K562 (cell line): Measurements from ENCODE around the gene CDC42BPB. TPM values are rescaled to one million over a fixed set of nuclear protein-coding genes. Genes with fewer than 3 reads are reported as not detected.

ENCODE experiments used
- ATAC-seq: fragments of 200-7000 bp; cut with Tn5 transposase; 3 replicates; pipeline ENCODE4 v1.9.1; 2020; ENCODE audit warnings: moderate library complexity
- BruUV-seq: library from RNA; stranded (reverse); fragments of 400-500 nt; replicated peaks from 2 replicates; lab custom pipeline; 2021; lab: Mats Ljungman, UMichigan
- CTCF ChIA-PET: fragments of 300-600 bp; formaldehyde crosslinking; extraction: SDS; loops from one replicate; lab custom pipeline; 2021; ENCODE audit warnings: low intra/inter-chr PET ratio; lab: Yijun Ruan, JAX
- POLR2A ChIA-PET: fragments of 300-600, 350-650 bp; sonication (Branson Sonifier 250); formaldehyde crosslinking; extraction: SDS; loops from one replicate; lab custom pipeline; 2021; ENCODE audit warnings: antibody characterized with exemption, inconsistent platforms; lab: Yijun Ruan, JAX
- DNase-seq, 4 experiments: peaks; one replicate each; pipeline versions ENCODE4 v3.0.0 to v3.0.0-alpha.2; 2011 to 2018; ENCODE audit warnings: low spot score in 3 of 4, mixed read lengths in 3 of 4; ENCODE audit errors: extremely low read depth in 1 of 4
- FAIRE-seq: peaks from 2 replicates; lab custom pipeline; 2011; peaks lifted over from hg19 to GRCh38; lab: Jason Lieb, UNC
- H2AFZ ChIP-seq: 2 replicates; pipeline ENCODE4 v1.6.0; 2011; ENCODE audit warnings: low read depth, low read length, control low read depth, inconsistent platforms
- H3K27ac ChIP-seq: fragments of 200-600 bp; 3 replicates; pipeline ENCODE4 v1.8.0; 2011; ENCODE audit warnings: low read depth, mild to moderate bottlenecking, control low read depth, inconsistent platforms, low read length, moderate library complexity, mixed read lengths; ENCODE audit errors: extremely low read depth
- H3K27me3 ChIP-seq, 2 experiments: fragments of 300-600 bp in 1 of 2; 2 replicates in 1 of 2; 3 replicates in 1 of 2; pipeline versions ENCODE4 v1.6.0 to v1.8.0; 2011; ENCODE audit warnings: inconsistent platforms in 2 of 2, low read length in 2 of 2, mild to moderate bottlenecking in 1 of 2, mixed read lengths in 1 of 2, moderate library complexity in 1 of 2; ENCODE audit not compliant: control insufficient read depth in 2 of 2, insufficient read depth in 2 of 2
- H3K36me3 ChIP-seq: fragments of 300-600 bp; 3 replicates; pipeline ENCODE4 v1.8.0; 2011; ENCODE audit warnings: mild to moderate bottlenecking, low read length, inconsistent platforms; ENCODE audit not compliant: control insufficient read depth, insufficient read depth
- H3K4me1 ChIP-seq, 2 experiments: fragments of 200-600 bp in 1 of 2; replicated peaks in 1 of 2; 2 replicates in 1 of 2; 3 replicates in 1 of 2; pipeline versions ENCODE4 v1.5.1 to v1.8.0; 2011; ENCODE audit warnings: inconsistent platforms in 2 of 2, low read length in 2 of 2, mild to moderate bottlenecking in 1 of 2, mixed read lengths in 1 of 2, moderate library complexity in 1 of 2; ENCODE audit not compliant: control insufficient read depth in 2 of 2, insufficient read depth in 2 of 2
- H3K4me2 ChIP-seq: 2 replicates; pipeline ENCODE4 v1.6.1; 2011; ENCODE audit warnings: low read length, control low read depth, inconsistent platforms, mixed read lengths; ENCODE audit not compliant: insufficient read depth
- H3K4me3 ChIP-seq: fragments of 200-600 bp; sonication (generic), shearing (Covaris generic); 2 replicates; pipeline ENCODE4 v1.5.1; 2016; ENCODE audit warnings: control low read depth, inconsistent platforms
- H3K79me2 ChIP-seq: fragments of 200-600 bp; 3 replicates; pipeline ENCODE4 v1.8.0; 2011; ENCODE audit warnings: low read length, inconsistent platforms; ENCODE audit not compliant: control insufficient read depth, insufficient read depth
- H3K9ac ChIP-seq, 2 experiments: 2 replicates each; pipeline versions ENCODE4 v1.6.0 to v1.6.1; 2011; ENCODE audit warnings: low read depth in 2 of 2, low read length in 2 of 2, control low read depth in 1 of 2, inconsistent platforms in 1 of 2, mild to moderate bottlenecking in 1 of 2, mixed read lengths in 1 of 2; ENCODE audit not compliant: insufficient read depth in 1 of 2
- H3K9me1 ChIP-seq: one replicate; pipeline ENCODE4 v1.6.0; 2011; ENCODE audit warnings: inconsistent platforms, mild to moderate bottlenecking, low read length, moderate library complexity; ENCODE audit not compliant: control insufficient read depth, insufficient read depth
- H3K9me3 ChIP-seq: replicated peaks from 2 replicates; pipeline ENCODE4 v1.5.1; 2011; ENCODE audit warnings: low read depth, low read length, inconsistent platforms; ENCODE audit not compliant: control insufficient read depth, insufficient read depth
- H4K20me1 ChIP-seq: replicated peaks from 2 replicates; pipeline ENCODE4 v1.6.1; 2011; ENCODE audit warnings: low read length, inconsistent platforms, mixed read lengths; ENCODE audit not compliant: control insufficient read depth, insufficient read depth
- ETS2 ChIP-seq: IDR thresholded peaks from 2 replicates; pipeline ENCODE4 v1.6.1; 2016; ENCODE audit warnings: borderline replicate concordance, missing genetic modification characterization, mild to moderate bottlenecking, moderate library complexity, missing compliant biosample characterization; ENCODE audit not compliant: poor library complexity, severe bottlenecking
- GTF2F1 ChIP-seq: IDR thresholded peaks from 2 replicates; pipeline ENCODE4 v1.6.1; 2011; ENCODE audit warnings: low read depth, low read length, improper control_type of control experiment
- POLR2H ChIP-seq: IDR thresholded peaks from 2 replicates; pipeline ENCODE4 v1.6.1; 2016; ENCODE audit warnings: missing genetic modification characterization, low read depth, mild to moderate bottlenecking, control low read depth, missing compliant biosample characterization, moderate library complexity
- SIN3B ChIP-seq: fragments of 450-650 bp; IDR thresholded peaks from 2 replicates; pipeline ENCODE4 v1.6.1; 2017; ENCODE audit warnings: low read depth, mild to moderate bottlenecking, moderate library complexity
- SRSF3 ChIP-seq: fragments of 200-400 bp; formaldehyde crosslinking; IDR thresholded peaks from 2 replicates; pipeline ENCODE4 v1.6.1; 2016; ENCODE audit warnings: mild to moderate bottlenecking, low read length, moderate library complexity; ENCODE audit not compliant: insufficient read depth
- STAT5A ChIP-seq: IDR thresholded peaks from 2 replicates; pipeline ENCODE4 v1.6.1; 2012; ENCODE audit warnings: low read length, inconsistent platforms, borderline replicate concordance
- ZC3H11A ChIP-seq: IDR thresholded peaks from 2 replicates; pipeline ENCODE4 v1.6.1; 2012; ENCODE audit warnings: low read depth, low read length, improper control_type of control experiment
- ZNF212 ChIP-seq: fragments of 450-650 bp; formaldehyde crosslinking; IDR thresholded peaks from 2 replicates; pipeline ENCODE4 v1.4.0; 2020; ENCODE audit warnings: mild to moderate bottlenecking
- ZNF277 ChIP-seq: fragments of 250-450 bp; sonication (Bioruptor Pico); IDR thresholded peaks from 2 replicates; pipeline ENCODE4 v1.8.0; 2022; ENCODE audit warnings: inconsistent platforms, mild to moderate bottlenecking, moderate library complexity, borderline replicate concordance
- ZNF740 ChIP-seq, 3 experiments: fragments of 200-800 bp in 1 of 3; sonication (Bioruptor generic) in 1 of 3; sonication (generic) in 1 of 3; formaldehyde crosslinking in 1 of 3; IDR thresholded peaks; 2 replicates each; pipeline versions ENCODE4 v1.6.1 to v1.8.0; 2016 to 2022; ENCODE audit warnings: mild to moderate bottlenecking in 2 of 3, missing compliant biosample characterization in 2 of 3, missing genetic modification characterization in 2 of 3, missing genetic modification reagents in 1 of 3
- WGBS: fragments of 100-300 bp; shearing (Covaris generic); methylation state at CpG from one replicate; pipeline ENCODE4 v1.1.6; 2016; ENCODE audit warnings: low coverage, mixed read lengths; ENCODE audit not compliant: insufficient coverage; ENCODE audit errors: missing lambda C conversion rate; 5-methylcytosine and 5-hydroxymethylcytosine counted together
- in situ Hi-C: fragments of 300-500 bp; cut with MboI; formaldehyde crosslinking; loops from 4 replicates; pipeline ENCODE4 v1.15.0; 2018; ENCODE audit warnings: inconsistent platforms, mixed read lengths
- intact Hi-C: fragments of 100-400 bp; cut with micrococcal nuclease; formaldehyde crosslinking; loops from 2 replicates; pipeline ENCODE4 v1.14.2; 2022
- polyA plus RNA-seq, 8 experiments: library from polyadenylated mRNA; depleted of rRNA in 4 of 8; stranded (reverse) in 5 of 8; unstranded in 3 of 8; fragments of >200 nt; fragmentation: Nextera tagmentation in 2 of 8; fragmentation: Illumina TruSeq in 1 of 8; extraction: Ambion mirVana in 2 of 8; extraction: Trizol in 1 of 8; gene quantifications; 2 replicates each; pipeline versions ENCODE4 v1.2.1 to v1.2.3, GENCODE V29; 2011 to 2014; ENCODE audit warnings: inconsistent platforms in 1 of 8, missing spikeins in 1 of 8
- total RNA-seq, 7 experiments: library from RNA; depleted of rRNA in 6 of 7; stranded (reverse); fragments of >200 nt in 6 of 7; fragmentation: Illumina TruSeq in 2 of 7; extraction: Trizol in 2 of 7; gene quantifications; 2 replicates each; pipeline versions ENCODE4 v1.2.1 to v1.2.3, GENCODE V29; 2011 to 2021; ENCODE audit warnings: low replicate concordance in 1 of 7

The CDC42BPB gene
- total and polyA plus RNA-seq, 9 of the 15 experiments (the other 6 are each of a cell fraction or from before 2014, with no cell fraction given), result 0.07 to 24.3 (median 12.6) TPM

- ChIA-PET POLR2A (no interaction called here), CTCF (no interaction called here)
- Histone ChIP-seq H3K9me1 (no peaks in the 10 kb centered on the region), H3K27me3 (no peaks in the 10 kb centered on the region), H4K20me1 (no peaks in the 10 kb centered on the region), H3K4me2 (no peak overlapping the region), H2AFZ (no peak overlapping the region), H3K9me3 (no peaks in the 10 kb centered on the region), H3K4me1 (peaks cover 0 to 6% of the 10 kb centered on the region in 2 experiments; a peak in 1 of 5 replicates), H3K27ac (no peak overlapping the region), H3K9ac (no peak overlapping the region), H3K4me3 (no peak overlapping the region), H3K79me2 (no peaks in the 10 kb centered on the region), H3K36me3 (peaks cover 61% of the 10 kb centered on the region; the same call in 2 of the 3 replicates)
- in situ Hi-C loops (no loop called here), intact Hi-C loops (no loop called here)
- 84% methylated on average over 9 of the region's 9 CpGs for WGBS
- TF ChIP-seq SIN3B, result no peak
- no peak for TF ChIP-seq ZC3H11A
- no peak for TF ChIP-seq ZNF740 (CRISPR knock-in tag; IDR thresholded peaks at IDR 0.05)
- TF ChIP-seq ZNF740 (tag; IDR thresholded peaks at IDR 0.05), result no peak
- no peak for TF ChIP-seq GTF2F1
- TF ChIP-seq ZNF277 (CRISPR knock-in tag), result no peak
- no peak for TF ChIP-seq SRSF3
- TF ChIP-seq POLR2H (tag), result no peak
- no peak for TF ChIP-seq ETS2 (tag)
- TF ChIP-seq STAT5A, result no peak
- TF ChIP-seq ZNF212 (CRISPR knock-in tag), result no peak
- FAIRE-seq (no peak), ATAC-seq (no peak), DNase-seq (no peak)
- BruUV-seq, result no TSS peak
Observed at GRCh38 chr14:102971314-102971713, 86.0 kb downstream of the CDC42BPB start.
